Activated CD4-positive, alpha-beta T cell treated with anti-CD3 and anti-CD28 coated beads for 36 hours (primary cell): ENCODE data around the gene SOCS1. TPM values are rescaled to one million over a fixed set of nuclear protein-coding genes. Genes with fewer than 3 reads are reported as not detected.

Experiments
- ATAC-seq: fragments of 200-7000 bp; cut with Tn5 transposase; one replicate; pipeline ENCODE4 v1.10.0; 2021; ENCODE audit warnings: mild to moderate bottlenecking, moderate library complexity
- CTCF ChIA-PET: fragments of 350-600 bp; sonication (Branson Sonifier 250); formaldehyde crosslinking; loops from one replicate; lab custom pipeline; 2021; ENCODE audit warnings: antibody characterized with exemption; lab: Charles Lee
- POLR2A ChIA-PET: fragments of 350-600 bp; sonication (Branson Sonifier 250); formaldehyde crosslinking; loops from one replicate; lab custom pipeline; 2021; ENCODE audit warnings: antibody characterized with exemption, inconsistent platforms; lab: Charles Lee
- DNase-seq: peaks from one replicate; pipeline ENCODE4 v3.0.0-alpha.2; 2020
- H3K27ac Mint-ChIP-seq: one replicate; pipeline ENCODE4 v1.8.0; 2021; ENCODE audit warnings: mixed read lengths
- H3K27me3 Mint-ChIP-seq: one replicate; pipeline ENCODE4 v1.8.0; 2021; ENCODE audit warnings: mixed read lengths
- H3K36me3 Mint-ChIP-seq: one replicate; pipeline ENCODE4 v1.8.0; 2021; ENCODE audit warnings: low read depth, mixed read lengths
- H3K4me1 Mint-ChIP-seq: one replicate; pipeline ENCODE4 v1.8.0; 2021; ENCODE audit warnings: mixed read lengths
- H3K4me3 Mint-ChIP-seq: one replicate; pipeline ENCODE4 v1.8.0; 2021; ENCODE audit warnings: mild to moderate bottlenecking, moderate library complexity, mixed read lengths
- H3K9me3 Mint-ChIP-seq: one replicate; pipeline ENCODE4 v1.8.0; 2021; ENCODE audit warnings: low read depth, mixed read lengths
- intact Hi-C, 2 experiments: fragments of 100-400 bp; cut with DNase I in 1 of 2; cut with micrococcal nuclease in 1 of 2; formaldehyde crosslinking; loops; one replicate each; pipeline versions ENCODE4 v1.14.2 to v1.15.1; 2022 to 2024; cut with DNase I, micrococcal nuclease
- total RNA-seq, 2 experiments: library from RNA; stranded (reverse); gene quantifications; one replicate each; pipeline ENCODE4 v1.2.3, GENCODE V29; 2021

The SOCS1 gene
- total RNA-seq, 2 experiments from 2014 or later: 100.0 to 103 TPM

DNA sequence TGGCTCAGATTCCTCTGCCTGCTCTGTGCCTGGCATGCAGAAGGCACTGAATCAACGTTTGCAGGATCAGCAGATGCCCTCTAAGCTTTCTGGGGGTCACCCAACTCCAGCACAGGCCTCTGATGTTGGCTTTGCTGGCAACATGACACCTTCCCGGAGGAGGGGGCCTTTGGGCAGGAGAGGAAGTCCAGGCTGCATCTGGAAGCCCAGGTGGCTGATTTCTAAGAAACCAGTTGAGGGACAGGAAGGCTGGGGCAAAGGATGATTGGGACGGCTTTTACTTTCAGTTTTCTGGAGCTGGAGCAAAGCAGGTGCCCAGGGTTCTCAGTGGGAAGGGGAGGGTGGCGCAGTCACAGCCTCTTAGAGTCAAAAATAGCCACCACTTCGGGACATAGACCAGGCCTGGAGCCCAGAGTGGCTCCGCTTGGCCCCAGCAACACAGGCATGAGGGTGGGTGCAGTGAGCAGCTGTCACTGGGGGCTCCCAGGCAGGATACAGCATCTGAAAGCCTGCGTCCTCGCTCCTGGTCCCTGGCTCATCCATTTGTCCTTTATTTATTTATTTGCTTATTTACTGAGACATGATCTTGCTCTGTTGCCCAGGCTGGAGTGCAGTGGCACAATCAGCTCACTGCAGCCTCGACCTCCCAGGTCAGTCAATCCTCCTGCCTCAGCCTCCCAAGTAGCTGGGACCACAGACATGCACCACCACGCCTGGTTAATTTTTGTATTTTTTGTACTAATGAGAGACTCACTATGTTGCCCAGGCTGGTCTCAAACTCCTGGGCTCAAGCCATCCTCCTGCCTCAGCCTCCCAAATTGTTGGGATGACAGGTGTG, 15.1 kb downstream of the SOCS1 start:
- H3K4me3 Mint-ChIP-seq: no peak overlapping the region
- no peaks in the 10 kb centered on the region for H3K9me3 Mint-ChIP-seq
- ChIA-PET CTCF (interaction anchor here (0.6 to 1.4 kb wide), 5 partner anchors 73 to 276 kb away, joined by 3 to 6 read pairs (median 3); no protein-coding TSS in a partner anchor), POLR2A (interaction anchor here (1.0 kb wide), 1 partner anchor 16 kb away, joined by 3 read pairs; no protein-coding TSS in a partner anchor)
- H3K27ac Mint-ChIP-seq: peak overlapping the region; percentile 60
- DNase-seq (no peak), ATAC-seq (peak; percentile 43)
- peaks cover 23% of the 10 kb centered on the region for H3K4me1 Mint-ChIP-seq
- no peaks in the 10 kb centered on the region for H3K36me3 Mint-ChIP-seq
- intact Hi-C loops: no loop called here
- no peaks in the 10 kb centered on the region for H3K27me3 Mint-ChIP-seq

DNA sequence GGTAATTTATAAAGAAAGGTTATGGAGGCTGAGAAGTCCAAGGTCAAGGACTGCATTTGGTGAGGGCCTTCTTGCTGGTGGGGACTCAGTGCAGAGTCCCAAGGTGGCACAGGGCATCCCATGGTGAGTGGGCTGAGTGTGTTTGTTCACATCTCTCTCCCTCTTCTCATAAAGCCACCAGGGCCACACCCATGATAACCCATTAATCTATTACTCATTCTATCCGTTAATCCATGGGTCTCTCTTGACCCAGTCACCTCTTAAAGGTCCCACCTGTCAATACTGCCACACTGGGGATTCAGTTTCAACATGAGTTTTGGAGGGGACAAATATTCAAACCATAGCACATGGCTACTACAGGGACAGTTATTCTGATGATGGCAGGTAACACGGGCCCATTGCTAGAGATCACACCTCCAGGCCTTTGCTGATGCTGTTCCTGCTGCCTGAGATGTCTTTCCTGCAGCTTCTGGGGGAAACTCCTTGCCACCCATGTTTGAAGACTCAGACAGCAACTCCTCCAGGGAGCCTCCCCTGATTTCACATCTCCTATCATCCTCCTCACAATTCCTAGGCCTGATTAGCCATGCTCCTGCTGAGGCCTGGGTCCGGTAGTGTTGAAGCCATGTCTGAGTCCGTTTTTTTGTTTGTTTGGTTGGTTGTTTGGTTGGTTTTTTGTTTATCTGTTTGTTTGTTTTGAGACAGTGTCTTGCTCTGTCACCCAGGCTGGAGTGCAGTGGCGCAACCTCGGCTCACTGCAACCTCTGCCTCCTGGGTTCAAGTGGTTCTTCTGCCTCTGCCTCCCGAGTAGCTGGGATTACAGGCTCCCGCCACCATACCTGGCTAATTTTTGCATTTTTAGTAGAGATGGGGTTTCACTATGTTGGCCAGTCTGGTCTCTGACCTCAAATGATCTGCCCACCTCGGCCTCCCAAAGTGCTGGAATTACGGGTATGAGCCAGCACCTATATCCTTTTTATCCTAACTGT, 16.1 kb downstream of the SOCS1 start:
- intact Hi-C loops: no loop called here
- ATAC-seq (no peak), DNase-seq (no peak)
- H3K27me3 Mint-ChIP-seq: no peaks in the 10 kb centered on the region
- no peak overlapping the region for H3K4me3 Mint-ChIP-seq
- ChIA-PET POLR2A (no interaction called here), CTCF (interaction anchor here (1.0 kb wide), 1 partner anchor 149 kb away, joined by 3 read pairs; no protein-coding TSS in a partner anchor)
- peak overlapping the region; percentile 60 for H3K27ac Mint-ChIP-seq
- peaks cover 24% of the 10 kb centered on the region for H3K4me1 Mint-ChIP-seq
- H3K36me3 Mint-ChIP-seq: no peaks in the 10 kb centered on the region
- H3K9me3 Mint-ChIP-seq: no peaks in the 10 kb centered on the region

DNA sequence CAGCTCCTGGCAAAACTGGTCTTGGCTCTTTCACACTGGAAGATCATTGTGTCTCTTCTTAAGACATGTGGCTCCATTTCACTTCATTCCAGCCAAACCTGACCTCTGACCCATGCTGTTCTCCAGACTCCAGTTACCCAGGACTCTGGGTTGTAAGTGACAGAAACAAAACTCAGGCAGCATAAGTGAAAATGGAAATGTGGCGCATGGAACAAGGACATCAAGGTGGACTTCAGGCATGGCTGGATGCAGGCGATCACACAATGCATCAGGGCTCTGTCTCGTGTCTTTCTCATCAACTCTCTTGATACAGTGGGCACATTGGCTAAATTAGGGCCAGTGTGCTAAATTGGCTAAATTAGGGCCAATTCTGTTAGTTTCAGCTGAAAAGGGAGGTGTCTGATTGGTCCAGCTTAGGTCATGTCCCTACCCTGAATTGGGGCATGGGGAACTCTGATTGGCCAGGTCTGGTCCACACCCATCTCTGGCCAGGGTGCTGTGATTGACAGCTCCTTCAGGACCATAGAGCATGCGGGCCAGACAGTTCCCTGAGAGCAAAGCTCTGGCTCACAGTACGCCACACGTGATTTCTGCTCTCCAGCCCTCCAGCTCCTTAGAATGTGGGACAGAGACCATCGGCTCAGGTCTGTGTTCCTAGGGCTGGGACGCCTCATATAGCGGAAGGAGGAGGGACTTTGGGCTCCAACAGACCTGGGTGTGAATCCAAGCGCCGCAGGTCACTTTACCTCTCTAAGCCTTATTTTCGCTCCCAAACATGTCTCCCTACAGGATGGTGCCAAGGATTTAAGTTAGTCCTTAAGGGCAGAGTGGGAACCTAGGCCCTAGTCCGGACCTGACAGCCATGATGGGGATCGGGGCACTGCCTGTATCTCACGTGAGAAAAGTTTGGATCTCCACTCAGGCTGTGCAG, 17.5 kb downstream of the SOCS1 start:
- Mint-ChIP-seq H3K36me3 (no peaks in the 10 kb centered on the region), H3K4me3 (no peak overlapping the region), H3K27ac (no peak overlapping the region), H3K4me1 (peaks cover 36% of the 10 kb centered on the region), H3K27me3 (no peaks in the 10 kb centered on the region), H3K9me3 (no peaks in the 10 kb centered on the region)
- no peak for DNase-seq
- ChIA-PET POLR2A (interaction anchor here (1.2 kb wide), 1 partner anchor 13 kb away, joined by 4 read pairs; no protein-coding TSS in a partner anchor), CTCF (interaction anchor here (1.6 kb wide), 1 partner anchor 13 kb away, joined by 3 read pairs; no protein-coding TSS in a partner anchor)
- ATAC-seq: no peak
- intact Hi-C loops: no loop called here

DNA sequence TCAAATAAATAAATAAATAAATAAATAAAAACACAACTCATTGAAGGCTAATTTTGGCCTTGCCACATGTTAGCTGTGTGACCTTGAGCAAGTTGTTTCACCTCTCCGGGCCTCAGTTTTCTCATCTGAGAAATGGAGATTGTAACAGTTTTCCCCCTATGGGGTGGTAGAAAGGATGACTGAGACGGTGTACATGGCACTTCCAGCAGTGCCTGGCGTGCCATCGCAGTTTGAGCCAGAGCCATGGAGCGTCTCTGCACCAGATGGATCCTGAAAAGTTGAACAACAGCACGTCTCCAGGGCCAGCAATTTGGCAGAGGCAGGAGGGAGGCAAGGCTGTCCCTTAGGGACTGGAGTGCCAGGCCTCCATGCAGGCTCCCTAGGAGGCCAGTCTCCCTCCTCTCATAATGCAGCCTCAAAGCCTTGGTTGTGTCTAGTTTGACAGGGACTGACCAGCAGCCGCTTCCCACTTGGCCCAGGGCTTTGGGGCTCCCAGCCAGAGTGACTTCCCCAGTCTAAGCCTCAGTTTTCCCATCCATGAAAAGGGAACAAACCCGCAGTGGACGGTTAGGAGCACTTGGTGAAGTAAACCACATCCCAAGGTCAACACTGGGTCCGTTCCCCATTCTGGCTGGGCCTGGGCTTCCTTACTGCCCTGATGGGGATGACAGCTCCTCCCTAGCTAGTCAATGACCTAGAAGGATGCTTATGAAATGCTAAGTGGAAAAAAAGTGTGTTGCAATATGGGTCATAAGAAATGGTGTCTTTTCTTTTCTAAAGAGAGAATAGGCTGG, 19.3 kb downstream of the SOCS1 start:
- ChIA-PET CTCF (no interaction called here), POLR2A (interaction anchor here (0.6 to 4.6 kb wide), 2 partner anchors 12 to 261 kb away, joined by 3 to 27 read pairs; no protein-coding TSS in a partner anchor)
- Mint-ChIP-seq H3K9me3 (no peaks in the 10 kb centered on the region), H3K27ac (peak overlapping the region; percentile 66), H3K4me3 (no peak overlapping the region), H3K4me1 (peaks cover 52% of the 10 kb centered on the region), H3K36me3 (no peaks in the 10 kb centered on the region), H3K27me3 (no peaks in the 10 kb centered on the region)
- ATAC-seq (no peak), DNase-seq (no peak)
- intact Hi-C loops: no loop called here

DNA sequence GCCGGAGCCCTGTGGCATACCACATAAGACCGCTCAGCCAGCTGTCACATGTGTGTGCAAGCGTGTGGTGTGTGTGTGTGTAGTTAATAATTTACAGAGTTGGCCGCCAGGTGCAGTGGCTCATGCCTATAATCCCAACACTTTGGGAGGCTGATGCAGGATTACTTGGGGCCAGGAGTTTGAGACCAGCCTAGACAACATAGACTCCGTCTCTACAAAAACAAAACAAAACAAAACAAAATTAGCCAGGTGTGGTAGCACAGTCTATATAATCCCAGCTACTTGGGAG, 20.4 kb downstream of the SOCS1 start:
- DNase-seq (no peak), ATAC-seq (no peak)
- no peak overlapping the region for H3K4me3 Mint-ChIP-seq
- peak overlapping the region; percentile 67 for H3K27ac Mint-ChIP-seq
- peaks cover 60% of the 10 kb centered on the region for H3K4me1 Mint-ChIP-seq
- no peaks in the 10 kb centered on the region for H3K27me3 Mint-ChIP-seq
- ChIA-PET CTCF (interaction anchor here (2.5 kb wide), 1 partner anchor 12 kb away, joined by 6 read pairs; no protein-coding TSS in a partner anchor), POLR2A (interaction anchor here (4.0 to 4.6 kb wide), 2 partner anchors 11 to 17 kb away, joined by 15 to 27 read pairs; no protein-coding TSS in a partner anchor)
- H3K9me3 Mint-ChIP-seq: no peaks in the 10 kb centered on the region
- intact Hi-C loops: no loop called here
- H3K36me3 Mint-ChIP-seq: no peaks in the 10 kb centered on the region

DNA sequence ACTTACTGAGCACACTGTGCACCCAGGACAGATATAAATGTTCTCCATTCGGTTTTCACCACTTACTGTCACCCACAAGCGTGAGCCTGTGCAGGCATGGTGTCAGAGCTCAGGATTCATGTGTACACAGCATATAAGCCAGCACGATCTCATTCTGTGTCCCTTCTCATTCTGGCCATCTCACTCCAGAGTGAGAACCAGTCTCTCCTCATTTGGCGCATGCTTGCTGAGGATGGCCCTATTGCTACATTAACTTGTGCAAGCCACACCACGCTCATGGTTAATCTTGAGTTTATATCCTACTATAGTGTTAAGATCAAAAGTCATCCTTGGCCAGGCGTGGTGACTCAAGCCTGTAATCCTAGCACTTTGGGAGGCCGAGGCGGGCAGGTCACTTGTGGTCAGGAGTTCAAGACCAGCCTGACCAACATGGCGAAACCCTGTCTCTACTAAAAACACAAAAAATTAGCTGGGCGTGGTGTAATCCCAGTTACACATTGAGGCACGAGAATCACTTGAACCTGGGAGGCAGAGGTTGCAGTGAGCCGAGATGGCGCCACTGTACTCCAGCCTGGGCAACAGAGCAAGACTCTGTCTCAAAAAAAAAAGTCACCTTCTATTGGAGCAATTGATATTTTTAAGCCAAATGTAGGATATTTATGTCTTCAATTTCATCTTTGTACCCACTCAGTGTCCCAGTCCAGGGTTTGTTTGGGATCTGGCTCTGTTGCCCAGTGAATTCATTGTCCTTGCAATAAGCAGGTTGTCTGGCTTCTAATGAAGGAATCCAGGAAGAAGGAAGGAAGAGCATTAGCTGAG, 20.9 kb downstream of the SOCS1 start:
- intact Hi-C loops: loop anchor here in 1 of 2 experiments (1.0 kb wide), 2 partner anchors 11 to 271 kb away; no protein-coding TSS in a partner anchor
- no peaks in the 10 kb centered on the region for H3K27me3 Mint-ChIP-seq
- DNase-seq: no peak

DNA sequence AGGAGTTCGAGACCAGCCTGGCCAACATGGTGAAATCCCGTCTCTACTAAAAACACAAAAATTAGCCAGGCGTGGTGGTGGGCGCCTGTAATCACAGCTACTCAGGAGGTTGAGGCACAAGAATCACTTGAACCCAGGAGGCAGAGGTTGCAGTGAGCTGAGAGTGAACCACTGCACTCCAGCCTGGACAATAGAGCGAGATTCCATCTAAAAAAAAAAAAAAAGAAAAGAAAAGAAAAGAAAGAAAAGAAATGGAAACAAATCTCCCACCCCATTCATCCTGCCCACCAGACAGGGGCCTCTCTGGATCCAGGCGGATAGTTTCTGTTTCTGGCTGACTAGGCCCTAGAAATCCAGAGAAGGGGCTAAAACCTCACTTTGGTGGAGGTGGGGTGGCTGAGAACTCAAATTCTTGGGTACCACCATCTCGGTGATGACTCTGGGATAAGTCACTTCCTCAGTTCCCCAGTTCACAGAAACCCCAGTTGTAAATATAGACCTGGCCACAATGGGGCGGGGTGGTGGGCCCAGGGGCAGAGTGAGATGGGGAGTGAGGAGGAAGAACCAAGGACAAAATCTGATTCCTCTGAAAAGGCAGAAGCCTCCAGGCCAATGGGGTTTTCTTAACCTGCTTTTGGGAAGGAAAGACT, 22.2 kb downstream of the SOCS1 start:
- ATAC-seq (peak; percentile 62), DNase-seq (peak; percentile 88)
- ChIA-PET CTCF (interaction anchor here (0.8 to 2.5 kb wide), 7 partner anchors 9 to 269 kb away, joined by 3 to 9 read pairs (median 6); partner anchors contain the start of gene SOCS1), POLR2A (interaction anchor here (0.7 to 4.6 kb wide), 9 partner anchors 9 to 268 kb away, joined by 3 to 27 read pairs (median 7); partner anchors contain the start of gene SOCS1)
- Mint-ChIP-seq H3K27ac (peak overlapping the region; percentile 97), H3K4me3 (peak overlapping the region; percentile 60), H3K9me3 (no peaks in the 10 kb centered on the region), H3K36me3 (no peaks in the 10 kb centered on the region), H3K4me1 (peaks cover 73% of the 10 kb centered on the region), H3K27me3 (no peaks in the 10 kb centered on the region)
- intact Hi-C loops: loop anchor here (1.0 to 2.0 kb wide), 10 partner anchors 9 to 270 kb away; partner anchors contain the start of gene SOCS1 (in 1 of the 2)

More for the DNA sequence above, 20.9 kb downstream of the SOCS1 start:
- H3K27ac Mint-ChIP-seq: peak overlapping the region; percentile 95
- H3K9me3 Mint-ChIP-seq: no peaks in the 10 kb centered on the region
- no peak for ATAC-seq
- no peak overlapping the region for H3K4me3 Mint-ChIP-seq
- no peaks in the 10 kb centered on the region for H3K36me3 Mint-ChIP-seq
- POLR2A ChIA-PET: interaction anchor here (0.5 to 4.6 kb wide), 5 partner anchors 10 to 317 kb away, joined by 3 to 27 read pairs (median 15); partner anchors contain the start of gene SOCS1
- CTCF ChIA-PET: interaction anchor here (2.5 kb wide), 1 partner anchor 13 kb away, joined by 6 read pairs; no protein-coding TSS in a partner anchor
- peaks cover 62% of the 10 kb centered on the region for H3K4me1 Mint-ChIP-seq

DNA sequence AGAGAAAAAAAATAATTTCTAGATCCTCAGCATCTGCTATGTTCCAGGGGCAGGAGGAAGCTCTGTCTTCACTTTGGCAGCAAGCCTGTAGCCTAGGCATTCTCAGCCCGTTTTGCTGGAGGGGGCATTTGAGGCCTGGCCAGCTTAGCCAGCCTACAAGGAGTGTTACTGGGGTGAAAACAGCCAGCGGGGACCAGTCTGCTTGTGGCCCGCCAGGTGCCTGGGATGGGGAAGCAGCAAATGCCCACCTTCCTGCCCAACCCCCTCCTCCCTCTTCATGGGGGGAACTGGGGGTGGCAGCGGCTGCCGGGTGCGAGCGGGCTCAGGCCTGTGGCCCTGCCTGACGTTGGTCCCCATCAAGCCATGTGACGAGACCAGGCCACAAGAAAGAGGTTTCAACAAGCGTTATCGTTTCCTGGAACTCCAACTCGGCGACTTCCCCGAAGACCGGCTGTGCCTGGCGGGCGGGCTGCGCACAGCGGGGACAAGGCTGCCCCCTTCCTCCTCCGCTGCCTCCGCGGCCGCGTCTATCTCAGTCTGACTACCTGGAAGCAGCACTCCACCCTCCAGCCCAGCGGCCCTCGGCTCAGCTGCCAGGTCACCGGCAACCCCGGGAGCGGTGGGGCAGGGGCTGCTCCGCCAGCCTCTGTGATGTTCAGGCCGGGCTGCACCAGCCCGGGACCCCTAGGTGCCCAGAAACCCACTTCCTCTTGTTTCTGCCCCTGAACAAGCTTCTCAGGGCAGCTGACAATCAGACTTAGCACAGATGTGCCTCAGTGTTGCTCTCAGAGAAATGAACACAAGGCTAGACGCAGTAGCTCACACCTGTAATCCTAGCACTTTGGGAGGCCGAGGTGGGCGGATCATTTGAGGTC, 22.9 kb downstream of the SOCS1 start:
- Mint-ChIP-seq H3K4me3 (peak overlapping the region; percentile 60), H3K9me3 (no peaks in the 10 kb centered on the region), H3K4me1 (peaks cover 80% of the 10 kb centered on the region), H3K27me3 (no peaks in the 10 kb centered on the region), H3K36me3 (no peaks in the 10 kb centered on the region), H3K27ac (peak overlapping the region; percentile 97)
- ChIA-PET CTCF (interaction anchor here (0.8 to 2.4 kb wide), 8 partner anchors 8 to 268 kb away, joined by 3 to 9 read pairs (median 6); partner anchors contain the start of gene SOCS1), POLR2A (interaction anchor here (0.6 to 4.6 kb wide), 11 partner anchors 8 to 283 kb away, joined by 3 to 27 read pairs (median 5); partner anchors contain the start of gene SOCS1)
- peak; percentile 82 for ATAC-seq
- intact Hi-C loops: loop anchor here (1.0 to 2.0 kb wide), 8 partner anchors 8 to 245 kb away; partner anchors contain the start of gene SOCS1 (in 1 of the 2)
- peak; percentile 96 for DNase-seq
